Loucy (cell line): ENCODE measurements around the gene NOD2.

ENCODE experiments used
- CTCF ChIP-seq: fragments of 200-600 bp; sonication (generic); conservative IDR thresholded peaks from 2 replicates; pipeline ENCODE4 v1.5.1; 2014; ENCODE audit warnings: mild to moderate bottlenecking, antibody characterized with exemption, low read length
- EZH2phosphoT487 ChIP-seq: fragments of 200-600 bp; IDR thresholded peaks from 2 replicates; pipeline ENCODE4 v1.6.1; 2018; ENCODE audit warnings: antibody characterized with exemption, mild to moderate bottlenecking, moderate library complexity, borderline replicate concordance

GRCh38 chr16:50743581-50744225 lies 50.3 kb downstream of the NOD2 start:
- TF ChIP-seq CTCF (no peak), EZH2phosphoT487 (no peak)
